GM21528 (cell line): ENCODE results near the gene DUSP22.
"Not testable (repeated sequence)": the region's sequence is repeated elsewhere in the genome, so short reads cannot be mapped to it uniquely, and the experiment has no call there.

ENCODE experiments used
- ATAC-seq: cut with Tn5 transposase; IDR thresholded peaks from one replicate; pipeline ENCODE4 v1.9.1; 2021; ENCODE audit warnings: mild to moderate bottlenecking, moderate library complexity; ENCODE audit not compliant: unreplicated experiment, low FRiP score

Gene DUSP22

GRCh38 chr6:279341-280029 is 12.8 kb upstream of the DUSP22 start:
- no peak for ATAC-seq

- no peak for ATAC-seq
These were observed 11.4 kb upstream of the DUSP22 start for GRCh38 chr6:280775-281468.

GRCh38 chr6:281469-282103 is 10.7 kb upstream of the DUSP22 start:
- ATAC-seq, result no peak

GRCh38 chr6:282177-282866 is 10.0 kb upstream of the DUSP22 start:
- ATAC-seq, result no peak

GRCh38 chr6:282867-283416 is 9.3 kb upstream of the DUSP22 start:
- ATAC-seq, result no peak

- no peak for ATAC-seq
These were observed 7.8 kb upstream of the DUSP22 start for GRCh38 chr6:284486-284885.

GRCh38 chr6:285030-285771 is 7.1 kb upstream of the DUSP22 start:
- ATAC-seq, result no peak

- ATAC-seq, result not testable (repeated sequence)
These were observed 6.4 kb upstream of the DUSP22 start for GRCh38 chr6:285902-286301.

- no peak for ATAC-seq
These were observed 5.4 kb upstream of the DUSP22 start for GRCh38 chr6:286681-287488.

- no peak for ATAC-seq
These were observed 4.8 kb upstream of the DUSP22 start for GRCh38 chr6:287489-287860.

GRCh38 chr6:288866-289265 is 3.4 kb upstream of the DUSP22 start:
- no peak for ATAC-seq

- ATAC-seq, result no peak
These were observed 2.0 kb upstream of the DUSP22 start for GRCh38 chr6:290111-290922.

- ATAC-seq, result no peak
These were observed 1.0 kb upstream of the DUSP22 start for GRCh38 chr6:291204-291696.

- ATAC-seq, result peak; percentile 34
These were observed 362 bp downstream of the DUSP22 start for GRCh38 chr6:292506-293192.

GRCh38 chr6:293193-294174 is 1.2 kb downstream of the DUSP22 start:
- ATAC-seq, result no peak

GRCh38 chr6:294656-295565 is 2.6 kb downstream of the DUSP22 start:
- ATAC-seq, result no peak
